Measurements from ENCODE around the gene AGT. TPM values are rescaled to one million over a fixed set of nuclear protein-coding genes. Genes with fewer than 3 reads are reported as not detected.
"Not testable (repeated sequence)": the region's sequence is repeated elsewhere in the genome, so short reads cannot be mapped to it uniquely, and the experiment has no call there.

The AGT gene
- total and polyA plus RNA-seq, 2 experiments from 2014 or later: 0.11 TPM; not detected in 1

DNA sequence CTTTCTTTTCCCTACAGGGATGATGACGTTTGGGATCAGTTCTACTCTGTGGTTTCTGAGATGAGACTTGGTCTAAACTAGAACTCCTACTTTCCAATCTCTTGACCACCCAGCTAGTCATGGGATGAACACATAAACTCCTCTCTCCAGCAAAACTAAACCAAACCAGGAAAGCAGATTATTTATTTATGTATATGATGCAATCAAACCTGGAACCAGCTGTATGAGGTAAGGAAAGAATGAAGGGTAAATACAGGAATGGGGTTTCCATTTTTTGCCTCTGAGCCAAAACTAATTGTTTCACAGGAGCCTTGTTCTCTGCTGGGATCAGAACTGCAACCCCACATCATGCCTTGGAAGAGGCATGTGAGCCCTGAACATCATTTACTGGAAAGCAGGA lies 3.3 kb upstream of the AGT start:
- Histone ChIP-seq H3K27me3 (ENCODE audit: insufficient read depth) (no peaks in the 10 kb centered on the region), H2AFZ (no peak overlapping the region), H3K36me3 (ENCODE audit: insufficient read depth) (no peaks in the 10 kb centered on the region), H3F3A (replicated peaks; ENCODE audit: low read depth) (no peaks in the 10 kb centered on the region), H3K4me2 (no peak overlapping the region), H3K9me2 (ENCODE audit: insufficient read depth) (no peaks in the 10 kb centered on the region), H3K4me3 (no peak overlapping the region), H3K27ac (ENCODE audit: low read depth) (no peak overlapping the region), H3K4me1 (ENCODE audit: insufficient read depth) (no peaks in the 10 kb centered on the region), H3K79me2 (replicated peaks; ENCODE audit: insufficient read depth) (no peaks in the 10 kb centered on the region), H4K20me1 (replicated peaks; ENCODE audit: insufficient read depth) (no peaks in the 10 kb centered on the region)
- Mint-ChIP-seq H3K4me1 (peaks cover 14% of the 10 kb centered on the region), H3K9me3 (peaks cover 12% of the 10 kb centered on the region), H3K27ac (no peak overlapping the region), H3K36me3 (ENCODE audit: low read depth) (peaks cover 6% of the 10 kb centered on the region; the same call in 2 of the 3 replicates), H3K27me3 (ENCODE audit: insufficient read depth, low read depth, poor library complexity) (peaks cover 8% of the 10 kb centered on the region), H3K4me3 (no peak overlapping the region)
- no peak for ATAC-seq
- no peak for TF ChIP-seq EZH2phosphoT487 (IDR thresholded peaks at IDR 0.05; ENCODE audit: unreplicated experiment)
- TF ChIP-seq, protein P1, sequence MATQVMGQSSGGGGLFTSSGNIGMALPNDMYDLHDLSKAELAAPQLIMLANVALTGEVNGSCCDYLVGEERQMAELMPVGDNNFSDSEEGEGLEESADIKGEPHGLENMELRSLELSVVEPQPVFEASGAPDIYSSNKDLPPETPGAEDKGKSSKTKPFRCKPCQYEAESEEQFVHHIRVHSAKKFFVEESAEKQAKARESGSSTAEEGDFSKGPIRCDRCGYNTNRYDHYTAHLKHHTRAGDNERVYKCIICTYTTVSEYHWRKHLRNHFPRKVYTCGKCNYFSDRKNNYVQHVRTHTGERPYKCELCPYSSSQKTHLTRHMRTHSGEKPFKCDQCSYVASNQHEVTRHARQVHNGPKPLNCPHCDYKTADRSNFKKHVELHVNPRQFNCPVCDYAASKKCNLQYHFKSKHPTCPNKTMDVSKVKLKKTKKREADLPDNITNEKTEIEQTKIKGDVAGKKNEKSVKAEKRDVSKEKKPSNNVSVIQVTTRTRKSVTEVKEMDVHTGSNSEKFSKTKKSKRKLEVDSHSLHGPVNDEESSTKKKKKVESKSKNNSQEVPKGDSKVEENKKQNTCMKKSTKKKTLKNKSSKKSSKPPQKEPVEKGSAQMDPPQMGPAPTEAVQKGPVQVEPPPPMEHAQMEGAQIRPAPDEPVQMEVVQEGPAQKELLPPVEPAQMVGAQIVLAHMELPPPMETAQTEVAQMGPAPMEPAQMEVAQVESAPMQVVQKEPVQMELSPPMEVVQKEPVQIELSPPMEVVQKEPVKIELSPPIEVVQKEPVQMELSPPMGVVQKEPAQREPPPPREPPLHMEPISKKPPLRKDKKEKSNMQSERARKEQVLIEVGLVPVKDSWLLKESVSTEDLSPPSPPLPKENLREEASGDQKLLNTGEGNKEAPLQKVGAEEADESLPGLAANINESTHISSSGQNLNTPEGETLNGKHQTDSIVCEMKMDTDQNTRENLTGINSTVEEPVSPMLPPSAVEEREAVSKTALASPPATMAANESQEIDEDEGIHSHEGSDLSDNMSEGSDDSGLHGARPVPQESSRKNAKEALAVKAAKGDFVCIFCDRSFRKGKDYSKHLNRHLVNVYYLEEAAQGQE (IDR thresholded peaks at IDR 0.05; ENCODE audit: unreplicated experiment): no peak
- TF ChIP-seq, protein P2, sequence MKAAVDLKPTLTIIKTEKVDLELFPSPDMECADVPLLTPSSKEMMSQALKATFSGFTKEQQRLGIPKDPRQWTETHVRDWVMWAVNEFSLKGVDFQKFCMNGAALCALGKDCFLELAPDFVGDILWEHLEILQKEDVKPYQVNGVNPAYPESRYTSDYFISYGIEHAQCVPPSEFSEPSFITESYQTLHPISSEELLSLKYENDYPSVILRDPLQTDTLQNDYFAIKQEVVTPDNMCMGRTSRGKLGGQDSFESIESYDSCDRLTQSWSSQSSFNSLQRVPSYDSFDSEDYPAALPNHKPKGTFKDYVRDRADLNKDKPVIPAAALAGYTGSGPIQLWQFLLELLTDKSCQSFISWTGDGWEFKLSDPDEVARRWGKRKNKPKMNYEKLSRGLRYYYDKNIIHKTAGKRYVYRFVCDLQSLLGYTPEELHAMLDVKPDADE (IDR thresholded peaks at IDR 0.05): no peak
- TF ChIP-seq, protein P3, sequence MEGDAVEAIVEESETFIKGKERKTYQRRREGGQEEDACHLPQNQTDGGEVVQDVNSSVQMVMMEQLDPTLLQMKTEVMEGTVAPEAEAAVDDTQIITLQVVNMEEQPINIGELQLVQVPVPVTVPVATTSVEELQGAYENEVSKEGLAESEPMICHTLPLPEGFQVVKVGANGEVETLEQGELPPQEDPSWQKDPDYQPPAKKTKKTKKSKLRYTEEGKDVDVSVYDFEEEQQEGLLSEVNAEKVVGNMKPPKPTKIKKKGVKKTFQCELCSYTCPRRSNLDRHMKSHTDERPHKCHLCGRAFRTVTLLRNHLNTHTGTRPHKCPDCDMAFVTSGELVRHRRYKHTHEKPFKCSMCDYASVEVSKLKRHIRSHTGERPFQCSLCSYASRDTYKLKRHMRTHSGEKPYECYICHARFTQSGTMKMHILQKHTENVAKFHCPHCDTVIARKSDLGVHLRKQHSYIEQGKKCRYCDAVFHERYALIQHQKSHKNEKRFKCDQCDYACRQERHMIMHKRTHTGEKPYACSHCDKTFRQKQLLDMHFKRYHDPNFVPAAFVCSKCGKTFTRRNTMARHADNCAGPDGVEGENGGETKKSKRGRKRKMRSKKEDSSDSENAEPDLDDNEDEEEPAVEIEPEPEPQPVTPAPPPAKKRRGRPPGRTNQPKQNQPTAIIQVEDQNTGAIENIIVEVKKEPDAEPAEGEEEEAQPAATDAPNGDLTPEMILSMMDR (conservative IDR thresholded peaks at IDR 0.05; ENCODE audit: low read depth in 2 of 2): no peak
- no peak for TF ChIP-seq CREB1 (CRISPR knock-in tag; IDR thresholded peaks at IDR 0.05; ENCODE audit: low read depth)
- TF ChIP-seq NANOG (IDR thresholded peaks at IDR 0.05; ENCODE audit: borderline replicate concordance): no peak
- TF ChIP-seq ZNF331 (CRISPR knock-in tag; IDR thresholded peaks at IDR 0.05; ENCODE audit: low read depth): no peak
- no peak for DNase-seq (ENCODE audit: low spot score)

GRCh38 chr1:230716453-230716852 lies 2.5 kb upstream of the AGT start:
- not testable (repeated sequence) for H3K4me1 ChIP-seq (ENCODE audit: insufficient read depth); H3K9me2 ChIP-seq (ENCODE audit: insufficient read depth); H3K27me3 ChIP-seq (ENCODE audit: insufficient read depth); H3K36me3 ChIP-seq (ENCODE audit: insufficient read depth); H3K9me3 Mint-ChIP-seq; H4K20me1 ChIP-seq (replicated peaks; ENCODE audit: insufficient read depth); H3K36me3 Mint-ChIP-seq (ENCODE audit: low read depth); H3K4me2 ChIP-seq; H3K4me3 Mint-ChIP-seq; DNase-seq (ENCODE audit: low spot score); H3K4me3 ChIP-seq; ATAC-seq; H2AFZ ChIP-seq; H3F3A ChIP-seq (replicated peaks; ENCODE audit: low read depth); H3K27me3 Mint-ChIP-seq (ENCODE audit: insufficient read depth, low read depth, poor library complexity); H3K27ac ChIP-seq (ENCODE audit: low read depth); H3K27ac Mint-ChIP-seq; H3K79me2 ChIP-seq (replicated peaks; ENCODE audit: insufficient read depth)
- peaks cover 14% of the 10 kb centered on the region for H3K4me1 Mint-ChIP-seq
